K562 (cell line): ENCODE results near the gene COASY. TPM values are rescaled to one million over a fixed set of nuclear protein-coding genes. Genes with fewer than 3 reads are reported as not detected.

ENCODE experiments used
- ARHGAP35 ChIP-seq: fragments of 450-650 bp; IDR thresholded peaks from 2 replicates; pipeline ENCODE4 v1.6.1; 2018; ENCODE audit not compliant: partially characterized antibody
- ELK3 ChIP-seq: fragments of 450-650 bp; formaldehyde crosslinking; IDR thresholded peaks from 2 replicates; pipeline ENCODE4 v1.4.0; 2020; ENCODE audit warnings: mild to moderate bottlenecking
- PHB ChIP-seq: fragments of 250-450 bp; sonication (Bioruptor Pico); IDR thresholded peaks from 2 replicates; pipeline ENCODE4 v1.5.0; 2021
- RNF2 ChIP-seq: sonication (generic); IDR thresholded peaks from 2 replicates; pipeline ENCODE4 v1.6.1; 2016
- TFAP4 ChIP-seq: sonication (generic); formaldehyde crosslinking; IDR thresholded peaks from 2 replicates; pipeline ENCODE4 v1.8.0; 2022; ENCODE audit warnings: missing genetic modification reagents, mild to moderate bottlenecking, moderate library complexity, borderline replicate concordance
- TGIF2 ChIP-seq: sonication (generic); formaldehyde crosslinking; IDR thresholded peaks from 2 replicates; pipeline ENCODE4 v1.8.1; 2022; ENCODE audit warnings: mild to moderate bottlenecking, missing genetic modification reagents, moderate library complexity
- THRA ChIP-seq: fragments of 450-650 bp; IDR thresholded peaks from 2 replicates; pipeline ENCODE4 v1.6.1; 2017; ENCODE audit warnings: mild to moderate bottlenecking, moderate library complexity
- WHSC1 ChIP-seq: IDR thresholded peaks from one replicate; pipeline ENCODE4 v1.6.1; 2012; ENCODE audit warnings: low read length, control low read depth, inconsistent platforms
- ZNF57 ChIP-seq: fragments of 450-650 bp; formaldehyde crosslinking; IDR thresholded peaks from 2 replicates; pipeline ENCODE4 v1.4.0; 2020; ENCODE audit warnings: mild to moderate bottlenecking, moderate library complexity
- ZNF764 ChIP-seq: fragments of 250-450 bp; sonication (Bioruptor Pico); IDR thresholded peaks from 2 replicates; pipeline ENCODE4 v1.4.0; 2020; ENCODE audit warnings: low read depth, mild to moderate bottlenecking, moderate library complexity
- polyA plus RNA-seq, 8 experiments: library from polyadenylated mRNA; depleted of rRNA in 4 of 8; stranded (reverse) in 5 of 8; unstranded in 3 of 8; fragments of >200 nt; fragmentation: Nextera tagmentation in 2 of 8; fragmentation: Illumina TruSeq in 1 of 8; extraction: Ambion mirVana in 2 of 8; extraction: Trizol in 1 of 8; gene quantifications; 2 replicates each; pipeline versions ENCODE4 v1.2.1 to v1.2.3, GENCODE V29; 2011 to 2014; ENCODE audit warnings: inconsistent platforms in 1 of 8, missing spikeins in 1 of 8
- total RNA-seq, 7 experiments: library from RNA; depleted of rRNA in 6 of 7; stranded (reverse); fragments of >200 nt in 6 of 7; fragmentation: Illumina TruSeq in 2 of 7; extraction: Trizol in 2 of 7; gene quantifications; 2 replicates each; pipeline versions ENCODE4 v1.2.1 to v1.2.3, GENCODE V29; 2011 to 2021; ENCODE audit warnings: low replicate concordance in 1 of 7
- TF ChIP-seq, protein P1 (sequence below), 2 experiments: fragments of 450-650 bp; IDR thresholded peaks; 2 replicates each; pipeline ENCODE4 v1.6.1; 2018; ENCODE audit warnings: mild to moderate bottlenecking in 2 of 2, low read depth in 1 of 2; ENCODE audit not compliant: partially characterized antibody in 2 of 2
- TF ChIP-seq, protein P2 (sequence below): fragments of 450-650 bp; IDR thresholded peaks from 2 replicates; pipeline ENCODE4 v1.6.1; 2014; ENCODE audit warnings: low read depth, mild to moderate bottlenecking, moderate library complexity, borderline replicate concordance
- TF ChIP-seq, protein P3 (sequence below): fragments of 450-650 bp; formaldehyde crosslinking; IDR thresholded peaks from 2 replicates; pipeline ENCODE4 v1.4.0; 2020; ENCODE audit warnings: mild to moderate bottlenecking, moderate library complexity
- TF ChIP-seq, protein P4 (sequence below): fragments of 450-650 bp; IDR thresholded peaks from one replicate; pipeline ENCODE4 v1.6.1; 2018; ENCODE audit warnings: mild to moderate bottlenecking, moderate library complexity; ENCODE audit not compliant: partially characterized antibody

The COASY gene
- total and polyA plus RNA-seq, 9 of the 15 experiments (the other 6 are each of a cell fraction or from before 2014, with no cell fraction given), result 25.4 to 175 (median 62.3) TPM

GRCh38 chr17:42536372-42537155, 25.4 kb upstream of the COASY start (continued):
- TF ChIP-seq ZNF57 (CRISPR knock-in tag) (no peak), ELK3 (CRISPR knock-in tag) (no peak), ZNF764 (CRISPR knock-in tag) (no peak), RNF2 (peak; percentile 17; the same call in 1 of the 2 replicates), ARHGAP35 (no peak), PHB (0 out of 2 replicates have a peak, but pooled peaks have one; percentile 41), TGIF2 (CRISPR knock-in tag) (no peak), WHSC1 (no peak), THRA (no peak), TFAP4 (CRISPR knock-in tag) (peak; percentile 92)
- TF ChIP-seq, protein P1, sequence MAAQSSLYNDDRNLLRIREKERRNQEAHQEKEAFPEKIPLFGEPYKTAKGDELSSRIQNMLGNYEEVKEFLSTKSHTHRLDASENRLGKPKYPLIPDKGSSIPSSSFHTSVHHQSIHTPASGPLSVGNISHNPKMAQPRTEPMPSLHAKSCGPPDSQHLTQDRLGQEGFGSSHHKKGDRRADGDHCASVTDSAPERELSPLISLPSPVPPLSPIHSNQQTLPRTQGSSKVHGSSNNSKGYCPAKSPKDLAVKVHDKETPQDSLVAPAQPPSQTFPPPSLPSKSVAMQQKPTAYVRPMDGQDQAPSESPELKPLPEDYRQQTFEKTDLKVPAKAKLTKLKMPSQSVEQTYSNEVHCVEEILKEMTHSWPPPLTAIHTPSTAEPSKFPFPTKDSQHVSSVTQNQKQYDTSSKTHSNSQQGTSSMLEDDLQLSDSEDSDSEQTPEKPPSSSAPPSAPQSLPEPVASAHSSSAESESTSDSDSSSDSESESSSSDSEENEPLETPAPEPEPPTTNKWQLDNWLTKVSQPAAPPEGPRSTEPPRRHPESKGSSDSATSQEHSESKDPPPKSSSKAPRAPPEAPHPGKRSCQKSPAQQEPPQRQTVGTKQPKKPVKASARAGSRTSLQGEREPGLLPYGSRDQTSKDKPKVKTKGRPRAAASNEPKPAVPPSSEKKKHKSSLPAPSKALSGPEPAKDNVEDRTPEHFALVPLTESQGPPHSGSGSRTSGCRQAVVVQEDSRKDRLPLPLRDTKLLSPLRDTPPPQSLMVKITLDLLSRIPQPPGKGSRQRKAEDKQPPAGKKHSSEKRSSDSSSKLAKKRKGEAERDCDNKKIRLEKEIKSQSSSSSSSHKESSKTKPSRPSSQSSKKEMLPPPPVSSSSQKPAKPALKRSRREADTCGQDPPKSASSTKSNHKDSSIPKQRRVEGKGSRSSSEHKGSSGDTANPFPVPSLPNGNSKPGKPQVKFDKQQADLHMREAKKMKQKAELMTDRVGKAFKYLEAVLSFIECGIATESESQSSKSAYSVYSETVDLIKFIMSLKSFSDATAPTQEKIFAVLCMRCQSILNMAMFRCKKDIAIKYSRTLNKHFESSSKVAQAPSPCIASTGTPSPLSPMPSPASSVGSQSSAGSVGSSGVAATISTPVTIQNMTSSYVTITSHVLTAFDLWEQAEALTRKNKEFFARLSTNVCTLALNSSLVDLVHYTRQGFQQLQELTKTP (IDR thresholded peaks at IDR 0.05; ENCODE audit: low read depth in 1 of 2, partially characterized antibody in 2 of 2), result no peak
- TF ChIP-seq, protein P2, sequence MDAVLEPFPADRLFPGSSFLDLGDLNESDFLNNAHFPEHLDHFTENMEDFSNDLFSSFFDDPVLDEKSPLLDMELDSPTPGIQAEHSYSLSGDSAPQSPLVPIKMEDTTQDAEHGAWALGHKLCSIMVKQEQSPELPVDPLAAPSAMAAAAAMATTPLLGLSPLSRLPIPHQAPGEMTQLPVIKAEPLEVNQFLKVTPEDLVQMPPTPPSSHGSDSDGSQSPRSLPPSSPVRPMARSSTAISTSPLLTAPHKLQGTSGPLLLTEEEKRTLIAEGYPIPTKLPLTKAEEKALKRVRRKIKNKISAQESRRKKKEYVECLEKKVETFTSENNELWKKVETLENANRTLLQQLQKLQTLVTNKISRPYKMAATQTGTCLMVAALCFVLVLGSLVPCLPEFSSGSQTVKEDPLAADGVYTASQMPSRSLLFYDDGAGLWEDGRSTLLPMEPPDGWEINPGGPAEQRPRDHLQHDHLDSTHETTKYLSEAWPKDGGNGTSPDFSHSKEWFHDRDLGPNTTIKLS, result peak; percentile 94
- TF ChIP-seq, protein P3, sequence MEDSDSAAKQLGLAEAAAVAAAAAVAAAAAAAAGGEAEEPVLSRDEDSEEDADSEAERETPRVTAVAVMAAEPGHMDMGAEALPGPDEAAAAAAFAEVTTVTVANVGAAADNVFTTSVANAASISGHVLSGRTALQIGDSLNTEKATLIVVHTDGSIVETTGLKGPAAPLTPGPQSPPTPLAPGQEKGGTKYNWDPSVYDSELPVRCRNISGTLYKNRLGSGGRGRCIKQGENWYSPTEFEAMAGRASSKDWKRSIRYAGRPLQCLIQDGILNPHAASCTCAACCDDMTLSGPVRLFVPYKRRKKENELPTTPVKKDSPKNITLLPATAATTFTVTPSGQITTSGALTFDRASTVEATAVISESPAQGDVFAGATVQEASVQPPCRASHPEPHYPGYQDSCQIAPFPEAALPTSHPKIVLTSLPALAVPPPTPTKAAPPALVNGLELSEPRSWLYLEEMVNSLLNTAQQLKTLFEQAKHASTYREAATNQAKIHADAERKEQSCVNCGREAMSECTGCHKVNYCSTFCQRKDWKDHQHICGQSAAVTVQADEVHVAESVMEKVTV, result no peak
- TF ChIP-seq, protein P4, sequence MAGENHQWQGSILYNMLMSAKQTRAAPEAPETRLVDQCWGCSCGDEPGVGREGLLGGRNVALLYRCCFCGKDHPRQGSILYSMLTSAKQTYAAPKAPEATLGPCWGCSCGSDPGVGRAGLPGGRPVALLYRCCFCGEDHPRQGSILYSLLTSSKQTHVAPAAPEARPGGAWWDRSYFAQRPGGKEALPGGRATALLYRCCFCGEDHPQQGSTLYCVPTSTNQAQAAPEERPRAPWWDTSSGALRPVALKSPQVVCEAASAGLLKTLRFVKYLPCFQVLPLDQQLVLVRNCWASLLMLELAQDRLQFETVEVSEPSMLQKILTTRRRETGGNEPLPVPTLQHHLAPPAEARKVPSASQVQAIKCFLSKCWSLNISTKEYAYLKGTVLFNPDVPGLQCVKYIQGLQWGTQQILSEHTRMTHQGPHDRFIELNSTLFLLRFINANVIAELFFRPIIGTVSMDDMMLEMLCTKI, result no peak
